ENCODE measurements around the gene NRTN. TPM values are rescaled to one million over a fixed set of nuclear protein-coding genes. Genes with fewer than 3 reads are reported as not detected.

NRTN gene
- total RNA-seq, 4 donors from 2014 or later: 3.6 to 27.2 (median 14.6) TPM

DNA sequence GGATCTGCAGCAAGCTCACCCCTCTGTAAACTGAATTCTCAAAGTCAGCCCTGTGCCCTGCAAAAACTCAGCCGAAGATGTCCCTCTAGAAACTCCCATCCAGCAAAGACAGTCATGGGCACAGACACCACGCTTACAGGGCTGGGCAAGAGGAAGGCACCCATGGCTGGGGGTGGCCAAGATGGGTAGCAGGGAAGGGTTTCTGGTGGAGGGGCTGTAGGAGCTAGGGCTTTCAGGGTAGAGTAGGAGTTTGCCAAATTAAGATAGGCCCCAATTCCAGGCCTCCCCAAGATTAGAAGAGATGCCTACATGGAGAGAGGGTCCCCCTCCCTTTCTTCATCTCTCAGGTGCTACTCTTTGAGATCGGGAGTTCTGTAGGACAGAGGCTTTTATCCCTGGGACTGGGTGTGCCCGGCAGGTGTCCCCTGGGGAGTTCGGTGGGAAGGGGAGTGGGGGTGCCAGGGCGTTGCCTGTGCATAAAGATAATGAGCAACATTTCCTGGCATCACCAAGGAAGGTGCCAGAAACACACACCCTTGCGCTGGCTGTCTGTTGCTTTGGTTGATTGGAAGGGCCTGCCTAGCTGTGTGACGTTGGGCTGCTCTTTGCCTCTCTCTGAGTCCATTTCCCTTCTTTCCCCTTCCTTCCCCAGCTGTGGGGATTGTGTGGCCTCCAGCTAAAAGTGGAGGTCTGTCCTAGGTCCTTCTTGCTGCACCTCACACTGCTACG is 9.4 kb downstream of the NRTN start:
- Histone ChIP-seq H3K4me3 (no peak overlapping the region), H3K4me1 (no peaks in the 10 kb centered on the region), H3K36me3 (peaks cover 0 to 6% of the 10 kb centered on the region in 2 donors), H3K27ac (no peak overlapping the region), H3K27me3 (no peaks in the 10 kb centered on the region), H3K9me3 (no peaks in the 10 kb centered on the region)
- WGBS, 2 donors (ENCODE audit: low coverage in 1 of 2): 83% methylated on average over 6 of the region's 9 CpGs; no CpG with 5 or more reads in 1 of the 2 donors
- TF ChIP-seq POLR2AphosphoS5 (IDR thresholded peaks at IDR 0.05) (no peak), EP300 (IDR thresholded peaks at IDR 0.05) (no peak), POLR2A (IDR thresholded peaks at IDR 0.05) (no peak)
- TF ChIP-seq, protein P1, sequence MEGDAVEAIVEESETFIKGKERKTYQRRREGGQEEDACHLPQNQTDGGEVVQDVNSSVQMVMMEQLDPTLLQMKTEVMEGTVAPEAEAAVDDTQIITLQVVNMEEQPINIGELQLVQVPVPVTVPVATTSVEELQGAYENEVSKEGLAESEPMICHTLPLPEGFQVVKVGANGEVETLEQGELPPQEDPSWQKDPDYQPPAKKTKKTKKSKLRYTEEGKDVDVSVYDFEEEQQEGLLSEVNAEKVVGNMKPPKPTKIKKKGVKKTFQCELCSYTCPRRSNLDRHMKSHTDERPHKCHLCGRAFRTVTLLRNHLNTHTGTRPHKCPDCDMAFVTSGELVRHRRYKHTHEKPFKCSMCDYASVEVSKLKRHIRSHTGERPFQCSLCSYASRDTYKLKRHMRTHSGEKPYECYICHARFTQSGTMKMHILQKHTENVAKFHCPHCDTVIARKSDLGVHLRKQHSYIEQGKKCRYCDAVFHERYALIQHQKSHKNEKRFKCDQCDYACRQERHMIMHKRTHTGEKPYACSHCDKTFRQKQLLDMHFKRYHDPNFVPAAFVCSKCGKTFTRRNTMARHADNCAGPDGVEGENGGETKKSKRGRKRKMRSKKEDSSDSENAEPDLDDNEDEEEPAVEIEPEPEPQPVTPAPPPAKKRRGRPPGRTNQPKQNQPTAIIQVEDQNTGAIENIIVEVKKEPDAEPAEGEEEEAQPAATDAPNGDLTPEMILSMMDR (IDR thresholded peaks at IDR 0.05): no peak
- ATAC-seq: no peak

DNA sequence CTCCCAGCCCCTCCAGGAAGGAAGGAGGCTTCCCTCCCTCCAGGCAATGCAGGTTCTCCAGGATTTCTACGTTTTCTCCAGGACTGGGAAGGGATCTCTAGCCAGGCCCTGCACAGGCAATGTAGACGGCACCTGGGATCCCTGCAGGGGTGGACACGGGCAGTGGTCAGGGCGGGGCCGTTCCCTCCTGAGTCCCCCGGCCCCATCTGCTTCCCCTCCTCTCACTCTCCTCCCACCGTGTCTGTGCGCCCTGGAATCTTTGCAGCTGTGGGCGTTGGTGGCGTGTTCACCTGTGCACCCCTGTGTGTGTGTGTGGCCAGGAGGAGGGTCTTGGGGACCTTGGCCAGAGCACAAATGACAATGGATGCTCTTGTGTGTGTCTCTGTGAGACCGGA is 10.0 kb downstream of the NRTN start:
- H3K4me3 ChIP-seq: no peak overlapping the region
- no peak overlapping the region for H3K27ac ChIP-seq
- peaks cover 0 to 6% of the 10 kb centered on the region in 2 donors for H3K36me3 ChIP-seq
- no peaks in the 10 kb centered on the region for H3K27me3 ChIP-seq
- no peak for ATAC-seq
- TF ChIP-seq EP300 (IDR thresholded peaks at IDR 0.05) (no peak), POLR2AphosphoS5 (IDR thresholded peaks at IDR 0.05) (no peak), POLR2A (IDR thresholded peaks at IDR 0.05) (no peak)
- TF ChIP-seq, protein P1 (IDR thresholded peaks at IDR 0.05): no peak
- 56 to 80% methylated on average over 6 to 8 of the region's 11 CpGs for WGBS, 2 donors (ENCODE audit: low coverage in 1 of 2)
- H3K4me1 ChIP-seq: no peaks in the 10 kb centered on the region
- no peaks in the 10 kb centered on the region for H3K9me3 ChIP-seq

DNA sequence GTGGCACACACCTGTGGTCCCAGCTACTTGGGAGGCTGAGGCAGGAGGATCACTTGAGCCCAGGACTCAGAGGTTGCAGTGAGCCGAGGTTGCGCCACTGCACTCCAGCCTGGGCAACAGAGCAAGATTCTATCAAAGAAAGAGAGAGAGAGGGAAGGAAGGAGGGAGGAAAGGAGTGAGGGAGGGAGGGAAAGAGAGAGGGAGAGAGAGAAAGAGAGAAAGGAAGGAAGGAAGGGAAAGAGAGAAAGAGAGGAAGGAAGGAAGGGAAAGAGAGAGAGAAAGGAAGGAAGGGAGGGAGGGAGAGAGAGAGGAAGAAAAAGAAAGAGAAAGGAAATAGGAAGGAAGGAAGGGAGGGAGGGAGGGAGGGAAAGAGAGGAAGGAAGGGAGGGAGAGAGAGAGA is 12.4 kb downstream of the NRTN start:
- Histone ChIP-seq H3K9me3 (no peaks in the 10 kb centered on the region), H3K27me3 (no peaks in the 10 kb centered on the region), H3K27ac (no peak overlapping the region), H3K4me1 (peaks cover 0 to 9% (median 6%) of the 10 kb centered on the region in 3 donors), H3K4me3 (no peak overlapping the region), H3K36me3 (no peaks in the 10 kb centered on the region)
- TF ChIP-seq POLR2A (IDR thresholded peaks at IDR 0.05): no peak
- TF ChIP-seq EP300 (IDR thresholded peaks at IDR 0.05): no peak
- TF ChIP-seq POLR2AphosphoS5 (IDR thresholded peaks at IDR 0.05): no peak
- TF ChIP-seq, protein P1 (IDR thresholded peaks at IDR 0.05): no peak
- ATAC-seq: no peak
- WGBS, 2 donors (ENCODE audit: low coverage in 1 of 2): 92% methylated on average over 2 of the region's 2 CpGs; no CpG with 5 or more reads in 1 of the 2 donors

DNA sequence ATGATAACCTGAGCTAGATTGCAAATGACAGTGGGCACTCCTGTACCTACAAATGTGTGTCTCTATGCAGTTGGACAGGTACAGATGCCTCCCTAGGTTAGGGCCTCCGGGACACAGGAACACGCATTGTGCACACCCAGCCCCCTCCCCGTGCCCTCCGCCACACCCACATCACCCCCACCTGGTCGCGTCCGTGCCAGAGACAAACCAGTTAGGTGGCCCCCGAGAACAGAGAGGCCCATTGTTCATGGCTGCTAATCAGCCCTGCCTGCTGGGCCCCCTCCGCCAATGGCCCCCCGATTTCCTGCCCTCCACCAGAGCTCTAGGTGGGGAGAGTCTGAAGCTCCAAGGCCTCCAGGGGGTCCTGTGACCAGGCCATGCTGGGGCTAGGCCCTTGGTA is 13.7 kb downstream of the NRTN start:
- Histone ChIP-seq H3K36me3 (no peaks in the 10 kb centered on the region), H3K27ac (no peak overlapping the region), H3K4me3 (no peak overlapping the region), H3K27me3 (no peaks in the 10 kb centered on the region), H3K4me1 (peaks cover 0 to 21% (median 6%) of the 10 kb centered on the region in 3 donors), H3K9me3 (no peaks in the 10 kb centered on the region)
- TF ChIP-seq POLR2AphosphoS5 (IDR thresholded peaks at IDR 0.05) (no peak), EP300 (IDR thresholded peaks at IDR 0.05) (no peak), POLR2A (IDR thresholded peaks at IDR 0.05) (no peak)
- TF ChIP-seq, protein P1 (IDR thresholded peaks at IDR 0.05): no peak
- ATAC-seq: no peak
- no CpG with 5 or more reads among the region's 10 CpGs for WGBS, 2 donors (ENCODE audit: low coverage in 1 of 2)

DNA sequence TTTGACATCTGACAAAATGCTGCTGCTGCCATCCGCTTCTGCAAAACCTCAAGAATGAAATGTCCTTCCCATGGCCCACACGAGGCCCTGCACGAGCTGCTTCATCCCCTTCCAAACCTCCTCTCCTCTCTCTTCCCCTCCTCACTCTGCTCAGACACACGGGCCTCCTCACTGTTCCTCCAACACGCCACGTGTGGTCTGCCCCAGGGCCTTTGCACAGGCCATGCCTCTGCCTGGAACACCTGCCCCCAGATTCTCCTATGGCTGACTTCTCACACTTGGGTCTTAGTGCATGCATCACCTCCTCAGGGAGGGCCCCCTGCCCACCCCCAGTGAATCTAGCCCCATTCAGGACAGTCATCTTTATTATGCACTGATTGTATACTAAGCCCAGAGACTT is 15.9 kb downstream of the NRTN start:
- Histone ChIP-seq H3K36me3 (no peaks in the 10 kb centered on the region), H3K4me3 (no peak overlapping the region), H3K27ac (no peak overlapping the region), H3K9me3 (no peaks in the 10 kb centered on the region), H3K4me1 (peaks cover 0 to 21% (median 6%) of the 10 kb centered on the region in 3 donors), H3K27me3 (no peaks in the 10 kb centered on the region)
- TF ChIP-seq EP300 (IDR thresholded peaks at IDR 0.05): no peak
- TF ChIP-seq POLR2A (IDR thresholded peaks at IDR 0.05): no peak
- no peak for TF ChIP-seq POLR2AphosphoS5 (IDR thresholded peaks at IDR 0.05)
- ATAC-seq: no peak
- 46 to 58% methylated on average over 5 to 6 of the region's 6 CpGs for WGBS, 2 donors (ENCODE audit: low coverage in 1 of 2)
